Esophagus mucosa (tissue), 1 donor: ENCODE measurements around the gene AKAP9. TPM values are rescaled to one million over a fixed set of nuclear protein-coding genes. Genes with fewer than 3 reads are reported as not detected.
A peak's percentile ranks its signal among the peaks of the same experiment; 100 is the strongest.
"Not testable (repeated sequence)": the region's sequence is repeated elsewhere in the genome, so short reads cannot be mapped to it uniquely, and the experiment has no call there.

Source experiments
- ATAC-seq: fragments of 200-7000 bp; cut with Tn5 transposase; one replicate; pipeline ENCODE4 v1.9.1; 2020
- total RNA-seq: library from RNA; stranded (reverse); gene quantifications from one replicate; pipeline ENCODE4 v1.2.4, GENCODE V29; 2023
- donor health status: DM: yes; HTN: yes; CAD: no.

AKAP9 gene
- total RNA-seq, 1 donor from 2014 or later = 42.3 TPM

DNA sequence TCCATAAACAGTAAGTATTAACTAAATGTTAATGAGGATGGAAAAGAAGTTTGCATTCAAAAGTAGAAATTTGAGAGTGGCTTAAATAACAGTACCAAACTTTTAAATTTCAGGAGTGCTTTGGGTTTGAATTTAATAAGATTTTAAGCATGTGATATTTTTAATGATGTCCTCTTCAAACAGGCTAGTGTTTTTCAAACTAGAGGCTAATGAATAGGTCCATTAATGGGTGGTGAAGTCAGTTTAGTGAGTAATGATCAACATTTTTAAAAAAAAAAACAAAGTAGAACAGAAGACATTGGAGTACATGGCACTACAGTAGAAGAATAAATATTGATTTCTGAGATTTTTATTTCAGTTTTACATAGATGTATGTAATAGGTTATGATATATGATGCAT, 72.9 kb downstream of the AKAP9 start:
- no peak for ATAC-seq

DNA sequence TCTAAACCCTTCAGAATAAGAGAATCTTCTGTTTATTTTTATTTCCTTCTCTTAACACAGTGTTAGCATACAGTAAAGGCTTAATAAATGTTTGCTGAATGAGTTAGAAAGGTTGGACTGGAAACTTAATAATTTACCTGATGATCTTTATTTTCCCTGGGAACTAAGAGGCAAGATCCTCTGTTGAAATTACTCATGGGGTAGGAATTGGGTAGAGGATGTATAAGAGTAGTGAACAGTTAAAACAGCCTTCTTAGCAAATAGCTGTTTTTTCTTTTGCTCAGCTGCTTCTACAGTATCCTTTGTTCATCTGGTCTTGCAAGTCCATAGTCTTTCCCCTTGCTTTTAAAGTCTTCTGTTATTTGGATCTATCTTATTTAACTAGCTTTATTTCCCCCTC, 80.0 kb downstream of the AKAP9 start:
- ATAC-seq = no peak

DNA sequence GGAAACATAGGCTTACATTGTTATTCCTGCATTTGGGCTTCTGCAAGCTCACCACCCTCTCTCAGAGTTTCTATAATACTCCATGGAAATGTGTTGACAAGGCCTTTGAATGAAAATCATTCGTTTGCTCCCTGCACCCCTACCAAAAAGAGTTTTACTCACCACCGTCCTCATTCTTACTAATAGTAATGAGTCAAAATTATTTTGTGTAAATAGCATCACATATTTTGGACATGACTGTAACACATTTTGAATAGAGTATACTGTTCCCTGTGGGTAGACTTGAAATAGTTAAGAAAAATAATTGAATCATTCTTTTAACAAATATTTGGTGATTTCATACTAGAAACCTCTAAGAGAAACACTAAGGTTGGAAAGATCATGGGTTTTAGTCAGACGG, 84.6 kb downstream of the AKAP9 start:
- no peak for ATAC-seq

DNA sequence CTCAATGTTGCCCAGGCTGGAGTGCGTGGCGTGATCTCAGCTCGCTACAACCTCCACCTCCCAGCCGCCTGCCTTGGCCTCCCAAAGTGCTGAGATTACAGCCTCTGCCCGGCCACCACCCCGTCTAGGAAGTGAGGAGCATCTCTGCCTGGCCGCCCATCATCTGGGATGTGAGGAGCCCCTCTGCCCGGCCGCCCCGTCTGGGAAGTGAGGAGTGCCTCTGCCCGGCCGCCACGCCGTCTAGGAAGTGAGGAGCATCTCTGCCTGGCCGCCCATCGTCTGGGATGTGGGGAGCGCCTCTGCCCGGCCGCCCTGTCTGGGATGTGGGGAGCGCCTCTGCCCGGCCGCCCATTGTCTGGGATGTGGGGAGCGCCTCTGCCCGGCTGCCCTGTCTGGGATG, 86.0 kb downstream of the AKAP9 start:
- ATAC-seq = not testable (repeated sequence)

DNA sequence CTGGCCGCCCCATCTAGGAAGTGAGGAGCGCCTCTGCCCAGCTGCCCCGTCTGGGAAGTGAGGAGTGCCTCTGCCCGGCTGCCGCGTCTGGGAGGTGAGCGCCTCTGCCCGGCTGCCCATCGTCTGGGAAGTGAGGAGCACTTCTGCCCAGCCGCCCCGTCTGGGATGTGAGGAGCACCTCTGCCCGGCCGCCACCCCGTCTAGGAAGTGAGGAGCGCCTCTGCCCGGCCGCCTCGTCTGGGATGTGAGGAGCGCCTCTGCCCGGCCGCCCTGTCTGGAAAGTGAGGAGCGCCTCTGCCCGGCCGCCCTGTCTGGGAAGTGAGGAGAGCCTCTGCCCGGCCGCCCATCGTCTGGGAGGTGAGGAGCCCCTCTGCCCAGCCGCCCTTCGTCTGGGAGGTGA, 86.5 kb downstream of the AKAP9 start:
- not testable (repeated sequence) for ATAC-seq

DNA sequence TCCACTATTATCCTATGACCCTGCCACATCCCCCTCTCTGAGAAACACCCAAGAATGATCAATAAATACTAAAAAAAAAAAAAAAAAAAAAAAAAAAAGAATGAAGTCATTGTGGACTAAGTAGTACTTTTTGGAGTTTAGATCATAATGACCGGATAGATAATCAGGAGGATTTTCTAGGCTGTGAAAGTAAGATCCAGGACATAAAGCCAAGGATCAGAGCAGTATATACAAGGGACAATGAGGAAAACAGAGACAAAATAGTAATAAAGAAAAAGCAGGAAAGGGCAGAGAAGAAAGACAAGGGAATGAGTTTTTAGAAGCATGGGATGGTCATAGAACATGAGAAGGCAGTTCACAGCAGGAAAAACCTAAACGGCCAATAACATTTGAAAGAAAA, 87.6 kb downstream of the AKAP9 start:
- no peak for ATAC-seq

DNA sequence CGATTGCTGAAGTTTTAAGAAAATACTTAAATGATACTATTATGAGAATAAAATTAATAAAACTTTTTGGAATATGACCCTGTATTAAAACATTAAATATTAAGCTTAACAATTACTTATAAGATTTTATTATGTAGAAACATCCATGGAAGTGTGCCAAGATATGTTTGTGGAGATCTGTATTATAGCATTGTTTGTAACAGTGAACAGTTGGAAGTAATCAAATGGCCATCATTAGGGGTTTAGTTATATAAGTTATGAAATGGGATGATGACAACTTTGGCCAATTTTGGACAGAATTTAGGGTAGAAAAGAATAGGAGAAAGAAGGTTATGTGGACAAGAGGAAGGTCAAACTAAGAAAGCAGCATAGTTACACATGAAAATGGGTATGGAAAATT, 88.0 kb downstream of the AKAP9 start:
- no peak for ATAC-seq

DNA sequence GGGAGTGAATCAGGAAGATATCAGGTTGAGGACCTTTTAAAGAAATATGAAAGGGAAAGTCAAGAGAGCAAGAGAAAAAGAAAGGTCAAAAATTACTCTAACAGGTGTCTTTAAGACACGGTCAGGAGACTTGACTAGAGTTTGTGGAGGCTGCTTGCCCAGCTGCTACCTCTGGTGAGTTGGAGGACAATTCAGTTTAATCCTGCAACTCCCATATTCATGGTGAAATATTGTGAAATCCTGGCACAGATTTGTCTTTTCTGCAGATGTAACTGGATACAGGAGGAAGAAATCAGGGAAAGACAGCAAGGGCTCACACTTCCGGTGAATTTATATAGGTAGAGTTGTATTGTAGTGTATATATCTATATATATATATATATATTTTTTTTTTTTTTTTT, 93.5 kb downstream of the AKAP9 start:
- ATAC-seq = no peak

DNA sequence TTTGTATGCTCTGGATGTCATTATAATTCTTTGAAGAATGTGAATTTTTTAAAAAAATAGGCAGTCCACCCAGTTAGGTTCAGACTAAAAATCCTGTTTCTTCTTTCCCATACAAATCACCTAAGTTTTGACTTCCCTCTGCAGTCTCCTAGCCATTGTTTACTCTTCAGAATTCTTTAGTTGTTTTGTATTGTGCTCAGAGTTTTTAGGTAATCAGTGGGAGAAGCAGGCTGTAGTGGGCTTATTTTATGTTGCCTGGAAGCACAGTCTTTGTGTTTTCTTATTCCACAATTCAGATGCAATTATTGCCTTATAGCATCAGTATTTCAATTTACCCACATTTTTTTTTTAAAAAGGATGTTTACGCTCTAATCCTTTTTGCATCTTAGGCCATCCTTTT, 94.9 kb downstream of the AKAP9 start:
- no peak for ATAC-seq

DNA sequence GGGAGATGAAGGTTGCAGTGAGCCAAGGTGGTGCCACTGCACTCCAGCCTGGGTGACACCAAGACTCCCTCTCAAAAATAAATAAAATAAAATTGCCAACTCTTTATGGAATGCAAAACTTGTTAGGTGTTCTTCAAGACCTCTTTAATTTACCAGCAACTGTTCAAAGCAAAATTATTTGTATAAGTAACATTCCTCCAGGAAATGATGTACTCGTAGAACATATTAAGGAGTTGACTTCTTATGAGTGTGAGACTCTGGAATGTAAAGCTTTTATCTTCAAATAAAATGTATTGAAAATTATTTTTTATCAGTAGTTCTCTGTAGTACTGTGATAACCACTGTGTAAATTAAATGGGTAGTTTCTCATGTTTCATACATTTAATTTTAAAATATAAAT, 99.2 kb downstream of the AKAP9 start:
- ATAC-seq = no peak

DNA sequence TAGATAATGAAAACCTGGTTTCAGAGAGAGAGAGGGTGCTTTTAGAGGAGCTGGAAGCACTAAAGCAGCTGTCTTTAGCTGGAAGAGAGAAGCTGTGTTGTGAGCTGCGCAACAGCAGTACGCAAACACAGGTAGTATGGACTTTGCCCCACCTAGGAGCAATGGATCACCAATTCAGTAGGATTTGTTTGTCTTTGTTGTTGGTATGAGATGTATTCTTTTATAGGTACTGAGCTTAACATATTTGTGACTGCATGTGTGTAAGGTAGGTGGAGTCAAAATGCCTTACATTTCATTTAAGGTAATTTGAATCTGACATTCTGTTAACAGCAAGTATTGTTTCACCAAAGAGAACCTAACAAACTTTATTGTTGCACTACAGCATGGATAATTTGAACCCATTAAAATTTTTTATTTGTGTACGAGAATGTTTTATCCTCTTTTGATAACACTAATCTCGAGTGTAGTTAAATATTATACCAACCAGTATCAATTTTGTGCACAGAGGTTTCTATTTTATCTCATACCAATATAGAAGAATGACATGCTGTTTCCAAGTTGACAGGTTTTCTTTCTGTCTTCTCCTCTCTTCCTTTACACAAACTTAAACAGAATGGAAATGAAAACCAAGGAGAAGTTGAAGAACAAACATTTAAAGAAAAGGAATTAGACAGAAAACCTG, 101.5 kb downstream of the AKAP9 start:
- no peak for ATAC-seq

DNA sequence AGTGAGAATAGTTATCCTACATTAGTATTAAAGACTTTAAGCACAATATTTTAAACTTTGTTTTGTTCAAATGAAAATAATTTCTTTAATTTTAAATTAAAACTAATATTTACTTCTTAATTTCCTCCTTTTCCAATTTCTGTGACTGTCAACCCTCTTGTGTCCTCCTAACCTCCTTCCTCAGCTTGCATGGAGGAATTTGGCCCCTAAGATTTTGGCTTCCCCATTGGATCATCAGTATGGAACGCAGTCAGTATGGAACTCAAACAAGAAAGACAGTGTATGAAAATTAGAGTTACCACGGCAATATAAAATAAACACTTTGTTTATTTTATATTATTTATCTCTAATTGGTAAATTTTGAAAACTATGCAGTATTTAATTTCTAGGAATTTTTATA, 102.4 kb downstream of the AKAP9 start:
- ATAC-seq = no peak

DNA sequence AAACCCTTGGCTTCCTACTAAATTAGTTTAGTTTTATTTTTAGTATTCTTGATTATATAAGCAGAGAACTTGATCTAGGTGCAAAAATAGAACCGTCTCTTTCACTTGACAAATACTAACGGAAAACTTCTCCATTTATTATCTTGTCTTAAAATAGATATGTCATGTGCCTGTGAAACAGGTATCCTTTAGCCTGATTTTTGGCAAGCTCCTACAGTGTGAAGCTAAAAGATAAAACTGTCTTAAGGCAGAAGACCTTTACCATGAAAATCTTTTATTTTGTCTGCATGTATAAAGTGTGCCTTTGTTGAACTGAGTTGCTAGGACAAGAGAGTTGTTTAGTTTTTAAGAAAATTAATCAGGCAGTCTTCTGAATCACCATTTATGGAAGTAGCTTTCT, 103.0 kb downstream of the AKAP9 start:
- no peak for ATAC-seq

DNA sequence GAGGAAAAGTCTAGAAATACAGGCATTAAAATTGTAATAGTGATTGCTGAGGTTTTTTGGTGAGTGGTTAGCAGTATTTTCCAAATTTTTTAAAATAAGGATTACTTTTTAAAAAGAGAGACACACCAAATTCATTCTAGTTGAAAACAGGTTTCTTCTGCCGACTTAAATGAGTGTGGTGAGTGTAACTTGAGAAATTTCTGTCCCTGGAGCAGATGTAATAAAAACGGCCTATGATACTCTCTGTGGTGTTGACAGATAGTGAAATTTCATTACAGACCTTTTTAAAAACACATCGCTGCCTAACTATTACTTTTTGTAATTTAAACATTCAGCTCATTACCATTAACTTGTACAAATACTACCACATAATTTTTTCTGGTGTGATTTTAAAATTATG, 103.5 kb downstream of the AKAP9 start:
- ATAC-seq = no peak

DNA sequence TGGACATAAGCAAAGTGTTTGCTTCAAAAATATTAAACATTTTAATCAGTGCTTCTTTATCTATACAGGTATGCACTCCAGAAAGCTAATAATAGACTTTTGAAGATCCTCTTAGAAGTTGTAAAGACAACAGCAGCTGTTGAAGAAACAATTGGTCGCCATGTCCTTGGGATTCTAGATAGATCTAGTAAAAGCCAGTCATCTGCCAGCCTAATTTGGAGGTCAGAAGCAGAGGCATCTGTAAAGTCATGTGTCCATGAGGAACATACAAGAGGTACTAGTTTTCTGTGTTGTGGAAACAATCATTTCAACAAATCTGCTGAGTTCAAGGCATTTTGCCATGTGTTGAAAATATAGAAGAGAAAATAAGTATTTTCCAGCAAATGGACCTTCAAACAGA, 104.3 kb downstream of the AKAP9 start:
- ATAC-seq = no peak

DNA sequence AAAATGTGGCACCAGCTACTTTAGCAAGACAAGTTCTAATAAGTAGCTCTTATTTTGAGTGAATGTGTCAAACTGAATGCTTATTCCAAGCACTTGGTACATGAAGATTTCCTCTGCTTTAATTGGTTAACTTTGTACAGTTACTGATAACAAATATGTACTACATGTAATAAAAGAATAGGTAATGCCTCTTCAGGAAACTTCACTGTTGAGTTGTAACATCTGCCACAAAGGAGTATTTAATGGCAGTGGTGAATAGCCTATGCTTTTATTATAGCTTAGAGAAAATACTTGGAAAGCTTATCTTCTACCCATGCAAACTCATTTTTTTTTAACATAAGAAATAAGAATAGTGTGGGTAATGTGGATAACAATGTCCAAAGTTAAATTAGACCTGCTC, 111.0 kb downstream of the AKAP9 start:
- ATAC-seq = no peak

DNA sequence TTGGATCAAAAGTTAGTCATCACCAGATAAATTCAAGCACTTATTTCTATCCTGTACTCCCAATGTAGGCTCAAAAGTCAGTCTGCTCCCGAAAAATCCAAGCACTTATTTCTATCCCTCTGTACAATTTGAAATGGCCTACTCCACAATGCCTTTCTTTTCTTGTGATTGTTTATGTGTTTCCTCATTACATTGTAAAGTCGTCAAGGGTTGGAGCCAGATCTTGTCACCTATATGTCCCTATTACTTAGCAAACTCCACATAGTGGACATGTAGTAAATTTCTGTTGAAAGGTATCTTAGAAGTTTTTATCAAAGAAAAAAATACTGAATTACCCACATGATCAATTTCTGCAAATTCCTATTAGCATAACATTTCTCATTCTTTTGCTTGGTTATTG, 111.5 kb downstream of the AKAP9 start:
- ATAC-seq = no peak

DNA sequence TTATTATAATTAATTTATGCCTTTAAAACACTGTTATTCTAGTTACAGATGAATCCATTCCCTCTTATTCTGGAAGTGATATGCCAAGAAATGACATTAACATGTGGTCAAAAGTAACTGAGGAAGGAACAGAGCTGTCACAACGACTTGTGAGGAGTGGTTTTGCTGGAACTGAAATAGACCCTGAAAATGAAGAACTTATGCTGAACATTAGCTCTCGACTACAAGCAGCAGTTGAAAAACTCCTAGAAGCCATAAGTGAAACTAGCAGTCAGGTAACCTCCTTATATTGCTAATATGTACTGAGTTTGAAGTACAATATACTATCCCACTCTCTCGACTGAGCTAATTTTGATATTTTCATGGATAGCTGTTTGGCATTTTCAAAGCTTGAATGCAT, 112.0 kb downstream of the AKAP9 start:
- no peak for ATAC-seq

DNA sequence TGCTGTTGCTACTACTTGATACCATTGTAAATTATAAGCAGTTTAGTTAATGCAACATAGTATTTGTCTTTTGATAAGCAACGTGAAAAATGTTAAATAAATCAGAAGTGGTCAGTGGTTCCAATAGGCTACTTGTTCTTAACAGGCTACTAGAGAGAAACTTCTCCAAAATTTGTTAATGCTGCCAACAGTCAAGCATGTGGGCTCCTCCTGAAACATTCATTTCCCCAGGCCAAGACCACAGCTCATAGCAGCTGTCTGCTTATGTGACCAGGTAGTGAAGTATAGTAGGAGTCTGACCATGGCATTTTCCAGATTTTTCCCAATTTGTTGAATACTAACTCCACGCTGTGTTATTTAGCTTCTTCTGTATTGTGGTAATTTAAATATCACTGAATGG, 112.7 kb downstream of the AKAP9 start:
- no peak for ATAC-seq

DNA sequence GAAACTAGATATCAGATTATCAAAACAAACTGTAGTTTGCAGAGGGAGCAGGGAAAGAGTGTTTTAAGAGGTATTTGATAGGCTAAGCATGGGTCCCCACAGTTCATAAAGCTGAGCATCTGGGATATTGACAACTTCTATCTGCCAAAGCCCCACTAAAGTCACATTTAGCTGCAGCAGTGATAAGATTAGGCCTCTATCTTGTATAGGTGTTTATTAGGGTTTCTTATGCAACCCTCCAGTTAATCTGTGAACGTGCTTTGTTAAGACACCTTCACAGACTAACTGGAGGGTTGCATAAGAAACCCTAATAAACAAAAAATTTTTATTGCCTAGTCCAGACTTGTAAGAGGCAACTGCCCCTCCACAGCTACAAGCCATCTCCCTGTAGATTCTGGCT, 115.6 kb downstream of the AKAP9 start:
- no peak for ATAC-seq

DNA sequence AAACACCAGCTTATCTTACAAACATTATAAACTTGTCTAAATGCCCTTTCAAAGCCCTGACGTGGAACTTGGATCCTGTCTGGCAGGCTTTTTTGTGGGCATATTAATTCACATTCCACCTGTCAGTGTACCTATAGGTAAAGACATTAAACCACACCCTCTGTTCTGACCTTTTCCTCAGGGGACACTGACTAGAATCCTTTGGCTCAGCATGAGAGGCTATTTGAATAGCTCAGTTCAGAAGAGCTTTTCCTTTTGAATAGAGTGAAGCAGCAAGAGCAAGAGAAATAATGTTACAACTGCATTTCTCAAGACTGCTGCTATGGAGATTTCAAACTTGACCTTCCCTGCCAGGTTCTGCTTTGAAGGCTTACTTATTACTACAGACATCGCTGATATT, 116.7 kb downstream of the AKAP9 start:
- peak; percentile 99 for ATAC-seq

DNA sequence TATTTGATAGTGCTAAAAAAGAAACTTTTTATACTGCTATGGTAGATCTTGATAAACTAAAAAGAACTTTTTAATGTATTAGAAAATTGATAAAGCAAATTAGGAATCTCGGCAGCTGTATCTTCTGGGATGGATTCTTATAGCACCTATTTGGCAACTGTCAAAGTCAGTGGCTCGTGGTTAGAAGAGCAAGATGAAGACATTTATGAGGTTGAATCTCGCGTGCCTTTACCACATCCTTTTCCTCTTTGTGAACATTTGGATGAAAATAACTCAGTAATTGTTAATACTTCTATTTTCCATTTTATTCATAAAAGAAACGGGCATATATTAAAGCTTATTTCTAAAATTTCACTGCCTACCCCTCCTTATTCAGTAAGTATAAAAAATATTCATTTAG, 117.4 kb downstream of the AKAP9 start:
- ATAC-seq = no peak

DNA sequence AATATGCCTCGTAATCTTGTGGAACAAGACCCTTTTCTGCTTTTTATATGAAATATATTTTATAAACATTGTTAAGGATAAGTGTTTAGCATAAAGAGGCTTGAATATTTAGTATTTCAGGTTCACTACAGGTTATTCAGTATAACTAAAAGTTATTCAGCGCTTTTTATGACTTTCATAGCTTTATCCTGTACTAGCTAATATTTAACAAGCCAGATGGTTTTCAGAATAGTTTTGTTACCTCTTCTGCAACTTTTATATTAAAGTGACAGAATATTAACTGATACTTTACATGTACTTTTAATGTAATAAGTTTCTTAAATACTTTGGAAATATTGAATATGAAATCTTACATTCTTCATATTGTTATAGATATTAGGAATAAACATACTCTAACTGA, 118.2 kb downstream of the AKAP9 start:
- ATAC-seq = no peak

DNA sequence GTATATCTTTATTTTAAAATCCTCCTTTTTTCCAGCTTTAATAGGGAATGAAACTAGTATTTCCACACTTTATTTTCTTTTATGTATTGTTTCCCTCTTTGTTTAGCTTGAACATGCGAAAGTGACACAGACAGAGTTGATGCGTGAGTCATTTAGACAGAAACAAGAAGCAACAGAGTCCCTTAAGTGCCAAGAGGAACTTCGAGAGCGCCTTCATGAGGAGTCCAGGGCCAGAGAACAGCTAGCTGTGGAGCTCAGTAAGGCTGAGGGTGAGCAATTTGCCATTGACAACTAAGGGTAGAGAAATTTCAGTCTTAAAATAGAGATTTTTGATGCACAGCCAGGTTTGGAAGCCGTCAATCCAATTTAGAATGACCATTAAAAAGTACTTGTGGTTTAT, 120.5 kb downstream of the AKAP9 start:
- ATAC-seq = peak; percentile 88

DNA sequence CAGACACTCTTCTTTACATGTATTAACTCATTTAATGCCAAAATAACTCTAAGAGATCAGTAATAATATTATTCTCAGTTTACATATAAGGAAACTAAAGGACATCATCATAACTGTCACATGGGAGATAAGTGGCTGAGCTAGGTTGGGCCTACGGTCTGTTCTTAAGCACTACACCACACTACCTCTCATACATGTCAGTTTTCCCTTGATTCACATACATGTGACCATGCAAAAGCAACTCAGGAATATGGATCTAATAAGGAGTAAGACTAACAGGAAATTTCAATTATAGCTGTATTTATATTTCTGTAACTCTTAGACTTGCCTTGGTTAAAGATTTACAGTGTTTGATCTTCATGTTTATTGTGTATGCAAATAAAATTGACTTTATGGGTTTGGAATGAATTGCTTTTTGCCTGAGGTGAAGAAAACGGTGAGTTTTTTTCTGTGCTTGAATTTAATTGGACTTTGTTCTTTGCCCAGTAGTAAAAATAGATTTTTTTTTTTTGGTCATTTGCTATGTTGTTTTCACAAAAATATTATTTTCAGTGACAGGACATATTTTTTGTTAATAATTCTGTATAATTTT, 123.9 kb downstream of the AKAP9 start:
- ATAC-seq = no peak
